Stimulated activated effector memory CD8-positive, alpha-beta T cell treated with anti-CD3 and anti-CD28 coated beads, Interleukin-12 subunit alpha, Interleukin-12 subunit beta, amount 100 ng/mL, for 72 hours (primary cell): ENCODE data around the gene E2F6.

Experiments used
- ATAC-seq: fragments of 150-1000 bp; cut with Tn5 transposase; 2 replicates; pipeline ENCODE4 v1.10.0; 2021
- DNase-seq, 2 donors: peaks; one replicate each; pipeline ENCODE4 v3.0.0; 2021 to 2022; ENCODE audit warnings: low spot score in 2 of 2
- H3K27ac Mint-ChIP-seq: one replicate; pipeline ENCODE4 v1.8.0; 2022; ENCODE audit warnings: mild to moderate bottlenecking, mixed read lengths
- H3K36me3 Mint-ChIP-seq: one replicate; pipeline ENCODE4 v1.8.0; 2022; ENCODE audit warnings: mild to moderate bottlenecking, mixed read lengths
- H3K4me1 Mint-ChIP-seq: one replicate; pipeline ENCODE4 v1.8.0; 2022; ENCODE audit warnings: mixed read lengths
- H3K4me3 Mint-ChIP-seq: one replicate; pipeline ENCODE4 v1.8.0; 2022; ENCODE audit warnings: mild to moderate bottlenecking, mixed read lengths
- H3K9me3 Mint-ChIP-seq: one replicate; pipeline ENCODE4 v1.8.0; 2022; ENCODE audit warnings: mixed read lengths

Gene E2F6

DNA sequence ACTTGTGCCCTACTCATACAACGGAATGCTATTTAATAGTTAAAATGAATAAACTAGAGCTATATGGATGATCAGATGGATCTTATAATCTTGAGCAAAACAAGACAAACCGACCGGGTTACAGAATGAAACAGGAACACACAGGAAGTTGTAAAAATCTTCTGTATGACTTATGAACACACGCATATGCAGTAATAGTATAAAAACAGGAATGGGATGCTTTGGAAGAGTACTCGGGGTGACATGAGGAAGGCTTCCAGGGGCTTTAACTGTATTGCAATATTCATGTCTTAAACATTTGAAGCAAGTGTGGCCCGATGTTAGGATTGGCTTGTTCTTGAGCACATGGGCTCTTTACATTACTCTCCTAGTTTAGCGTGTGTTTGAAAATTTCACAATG, 14.9 kb upstream of the E2F6 start:
- H3K4me1 Mint-ChIP-seq: peaks cover 10% of the 10 kb centered on the region
- ATAC-seq (no peak), DNase-seq (no peak)
- no peaks in the 10 kb centered on the region for H3K36me3 Mint-ChIP-seq
- no peak overlapping the region for H3K27ac Mint-ChIP-seq
- no peaks in the 10 kb centered on the region for H3K9me3 Mint-ChIP-seq
- H3K4me3 Mint-ChIP-seq: no peak overlapping the region

DNA sequence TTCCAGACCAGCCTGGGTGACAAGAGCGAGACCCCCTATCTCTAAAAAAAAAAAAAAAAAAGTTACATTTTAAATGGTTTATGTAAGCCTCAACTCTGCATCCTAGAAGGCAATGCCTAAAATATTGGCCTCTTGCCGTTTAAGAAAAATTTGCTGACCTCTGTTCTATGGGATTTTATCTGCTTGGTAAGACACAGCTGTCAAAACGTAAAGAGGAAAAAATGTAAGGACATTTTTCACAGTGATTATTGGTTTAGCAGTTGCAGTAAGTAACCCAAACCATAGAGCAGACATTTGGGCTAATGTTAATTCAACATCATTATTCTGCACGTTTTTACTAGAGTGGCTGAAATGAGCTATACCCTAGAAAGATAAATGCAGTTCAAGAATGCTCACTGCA, 14.4 kb upstream of the E2F6 start:
- H3K36me3 Mint-ChIP-seq: no peaks in the 10 kb centered on the region
- no peak overlapping the region for H3K4me3 Mint-ChIP-seq
- no peak for ATAC-seq
- peaks cover 10% of the 10 kb centered on the region for H3K4me1 Mint-ChIP-seq
- DNase-seq: no peak
- no peak overlapping the region for H3K27ac Mint-ChIP-seq
- H3K9me3 Mint-ChIP-seq: no peaks in the 10 kb centered on the region

DNA sequence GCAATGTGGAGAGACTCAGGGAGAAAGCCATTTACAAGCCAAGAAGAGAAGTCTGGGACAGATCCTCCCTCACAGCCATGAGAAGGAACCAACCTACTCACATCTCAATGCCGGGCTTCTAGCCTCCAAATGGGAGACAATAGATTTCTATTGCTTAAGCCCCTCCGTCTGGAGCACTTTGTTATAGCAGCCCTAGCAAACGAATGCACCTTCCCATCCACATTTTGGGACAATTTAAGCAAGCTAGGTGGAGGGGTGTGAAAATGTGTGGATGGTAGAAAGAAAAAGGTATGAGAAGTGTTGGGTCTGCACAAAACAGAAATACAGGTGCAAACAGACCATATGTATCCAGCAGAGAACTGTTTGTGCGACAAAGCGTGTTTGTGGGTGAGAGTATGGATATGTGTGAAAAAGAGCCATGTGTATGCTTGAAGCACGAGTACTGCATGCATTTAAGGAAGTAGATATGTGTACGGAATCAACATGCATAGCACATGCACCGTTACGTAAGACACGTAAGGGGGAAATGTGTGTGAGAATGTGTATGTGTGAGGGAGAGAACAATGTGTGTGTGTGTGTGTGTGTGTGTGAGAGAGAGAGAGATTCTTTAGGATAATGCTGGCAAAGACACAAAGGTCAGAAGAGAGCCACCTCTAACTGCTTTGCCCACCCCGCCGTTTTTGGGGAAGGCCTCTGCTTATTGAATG, 13.1 kb upstream of the E2F6 start:
- ATAC-seq (no peak), DNase-seq (no peak)
- Mint-ChIP-seq H3K4me3 (no peak overlapping the region), H3K4me1 (peaks cover 10% of the 10 kb centered on the region), H3K27ac (no peak overlapping the region), H3K36me3 (no peaks in the 10 kb centered on the region), H3K9me3 (no peaks in the 10 kb centered on the region)

DNA sequence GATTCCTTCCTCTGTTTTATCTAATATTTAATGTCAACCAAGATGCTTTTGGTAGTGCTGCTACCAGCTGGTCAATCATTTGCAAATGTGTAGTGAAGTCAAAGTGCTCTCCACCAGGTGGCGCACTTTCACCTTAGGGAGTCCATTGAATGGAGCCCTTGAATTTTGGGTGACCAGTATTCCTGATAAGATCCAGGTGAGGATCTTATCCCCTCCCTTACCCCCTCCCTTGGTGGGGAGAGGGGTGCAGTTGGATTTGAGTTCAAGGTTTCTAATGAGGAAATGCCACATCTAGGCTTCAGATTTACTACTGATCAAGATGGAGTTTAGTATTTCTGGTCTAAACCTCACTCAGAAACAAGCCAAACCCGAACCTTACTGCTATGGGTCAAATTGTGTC, 12.0 kb upstream of the E2F6 start:
- ATAC-seq (peak; percentile 70), DNase-seq (peak; percentile 79 to 86)
- Mint-ChIP-seq H3K4me3 (no peak overlapping the region), H3K9me3 (no peaks in the 10 kb centered on the region), H3K36me3 (no peaks in the 10 kb centered on the region), H3K4me1 (peaks cover 2% of the 10 kb centered on the region), H3K27ac (no peak overlapping the region)

DNA sequence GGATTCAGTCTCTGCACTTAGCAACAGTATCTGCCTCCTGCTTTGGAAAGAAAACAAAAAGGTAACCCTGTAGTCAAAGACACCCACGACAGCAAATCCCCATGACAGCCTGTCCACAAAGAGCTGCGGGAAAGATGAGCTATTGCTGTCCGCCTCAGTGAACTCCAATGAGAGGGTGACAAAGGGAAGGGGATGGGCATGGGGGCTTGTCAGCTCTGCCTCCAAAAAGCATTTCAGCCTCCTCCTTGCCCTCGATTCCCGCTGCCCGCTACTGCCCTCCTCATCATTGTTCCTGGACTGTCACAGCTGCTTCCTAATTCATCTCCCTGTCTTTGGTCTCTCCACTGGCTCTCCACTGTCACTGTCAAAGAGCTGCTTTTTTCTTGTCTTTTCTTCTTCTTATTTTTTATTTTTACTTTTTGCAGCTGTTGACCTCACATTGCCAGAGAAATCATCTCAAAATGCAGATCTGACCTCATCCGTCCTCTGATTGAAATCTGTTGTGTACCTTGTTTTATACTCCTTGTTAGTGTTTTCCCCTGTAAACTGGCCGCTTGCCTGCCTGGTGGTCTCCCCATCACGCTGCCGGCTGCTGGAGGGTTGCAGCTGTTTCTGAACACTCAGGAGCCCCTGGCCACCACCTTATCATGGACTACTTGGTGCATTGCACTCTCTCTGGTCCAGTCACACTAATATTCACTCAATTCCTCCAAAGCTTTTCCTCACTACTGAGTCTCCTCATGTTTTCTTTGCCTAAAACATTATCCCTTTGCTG, 7.9 kb upstream of the E2F6 start:
- ATAC-seq (no peak), DNase-seq (no peak)
- peak overlapping the region; percentile 44 for H3K27ac Mint-ChIP-seq
- H3K9me3 Mint-ChIP-seq: no peaks in the 10 kb centered on the region
- no peaks in the 10 kb centered on the region for H3K4me1 Mint-ChIP-seq
- H3K4me3 Mint-ChIP-seq: no peak overlapping the region
- no peaks in the 10 kb centered on the region for H3K36me3 Mint-ChIP-seq

DNA sequence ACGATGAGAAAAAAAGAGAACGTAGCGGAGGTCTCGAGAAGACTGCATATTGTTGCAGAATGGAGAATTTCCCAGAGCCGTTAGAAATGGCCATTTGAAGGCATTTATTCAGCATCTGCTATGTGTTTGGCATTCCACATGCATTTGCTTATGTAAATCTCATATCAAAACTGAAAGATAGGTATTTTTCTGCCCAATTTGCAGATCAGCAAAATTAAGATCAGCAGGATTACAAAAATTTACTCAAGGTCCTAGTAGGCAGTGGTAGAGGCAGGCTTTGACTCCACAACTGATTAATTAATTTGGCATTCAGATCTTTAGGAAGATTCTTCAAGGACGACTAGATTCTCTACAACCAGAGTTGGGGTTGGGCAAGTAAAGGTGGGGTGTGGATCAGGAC, 1.8 kb upstream of the E2F6 start:
- H3K4me3 Mint-ChIP-seq: no peak overlapping the region
- H3K36me3 Mint-ChIP-seq: peaks cover 40% of the 10 kb centered on the region
- no peak overlapping the region for H3K27ac Mint-ChIP-seq
- ATAC-seq (no peak), DNase-seq (no peak)
- no peaks in the 10 kb centered on the region for H3K9me3 Mint-ChIP-seq
- peaks cover 35% of the 10 kb centered on the region for H3K4me1 Mint-ChIP-seq

DNA sequence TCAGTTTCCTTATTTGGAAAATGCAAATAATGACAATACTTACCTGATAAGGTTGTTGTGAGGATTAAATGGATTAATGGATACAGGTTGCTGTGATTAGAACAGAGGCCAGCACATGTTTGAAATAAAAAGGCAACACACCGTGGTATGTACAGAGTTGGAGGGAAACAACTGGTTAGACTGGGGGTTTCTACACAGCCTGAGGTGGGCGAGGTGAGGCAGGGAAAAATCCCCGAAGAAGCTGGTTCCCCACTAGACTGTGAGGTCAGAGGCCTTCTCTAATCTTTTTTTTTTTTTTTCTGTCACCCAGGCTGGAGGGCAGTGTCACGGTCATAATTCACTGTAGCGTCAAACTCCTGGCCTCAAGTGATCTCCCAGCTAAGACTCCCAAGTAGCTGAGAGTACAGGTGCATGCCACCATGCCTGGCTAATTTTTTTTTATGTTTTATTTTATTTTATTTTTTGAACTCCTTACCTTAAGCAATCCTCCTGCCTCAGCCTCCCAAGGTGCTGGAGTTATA, 1.2 kb upstream of the E2F6 start:
- Mint-ChIP-seq H3K4me1 (peaks cover 40% of the 10 kb centered on the region), H3K9me3 (no peaks in the 10 kb centered on the region), H3K4me3 (peak overlapping the region; percentile 91), H3K36me3 (peaks cover 40% of the 10 kb centered on the region), H3K27ac (peak overlapping the region; percentile 95)
- DNase-seq (no peak), ATAC-seq (peak; percentile 36)

DNA sequence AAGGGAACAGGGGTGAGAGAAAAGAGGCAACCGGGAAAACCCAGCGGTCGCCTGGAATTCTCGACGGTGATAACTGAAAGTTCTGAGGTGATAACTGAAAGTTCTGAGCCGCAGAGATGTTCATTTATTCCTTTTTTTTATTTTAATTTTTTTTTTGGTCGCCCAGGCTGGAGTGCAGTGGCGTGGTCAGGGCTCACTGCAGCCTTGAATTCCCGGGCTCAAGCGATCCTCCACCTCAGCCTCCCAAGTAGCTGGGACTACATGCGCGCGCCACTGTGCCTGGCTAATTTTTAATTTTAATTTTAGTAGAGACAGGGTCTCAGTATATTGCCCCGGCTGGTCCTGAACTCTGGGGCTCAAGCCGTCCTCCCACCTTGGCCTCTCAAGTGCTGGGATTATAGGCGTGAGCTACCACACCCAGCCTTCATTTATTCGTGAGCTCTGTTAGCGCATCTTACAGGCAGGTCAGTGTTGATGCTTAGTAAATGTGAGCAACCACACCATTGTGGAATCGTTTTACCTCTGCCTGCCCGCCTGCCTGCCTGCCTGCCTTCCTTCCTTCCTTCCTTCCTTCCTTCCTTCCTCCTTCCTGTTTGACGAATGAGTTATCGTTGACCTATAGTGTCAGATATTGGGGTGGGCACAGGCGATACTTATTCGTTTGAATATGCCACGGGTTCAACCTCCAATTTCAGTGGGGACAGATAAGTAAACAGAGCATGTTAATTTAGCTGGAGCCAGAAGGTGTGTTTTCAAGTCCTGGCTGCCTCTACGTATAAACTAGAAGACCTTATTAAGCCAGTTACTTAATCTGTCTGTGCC, 557 bp upstream of the E2F6 start:
- H3K4me3 Mint-ChIP-seq: peak overlapping the region; percentile 91
- H3K36me3 Mint-ChIP-seq: peaks cover 40% of the 10 kb centered on the region
- DNase-seq: no peak
- no peaks in the 10 kb centered on the region for H3K9me3 Mint-ChIP-seq
- peak; percentile 57 for ATAC-seq
- peak overlapping the region; percentile 95 for H3K27ac Mint-ChIP-seq
- H3K4me1 Mint-ChIP-seq: peaks cover 40% of the 10 kb centered on the region

DNA sequence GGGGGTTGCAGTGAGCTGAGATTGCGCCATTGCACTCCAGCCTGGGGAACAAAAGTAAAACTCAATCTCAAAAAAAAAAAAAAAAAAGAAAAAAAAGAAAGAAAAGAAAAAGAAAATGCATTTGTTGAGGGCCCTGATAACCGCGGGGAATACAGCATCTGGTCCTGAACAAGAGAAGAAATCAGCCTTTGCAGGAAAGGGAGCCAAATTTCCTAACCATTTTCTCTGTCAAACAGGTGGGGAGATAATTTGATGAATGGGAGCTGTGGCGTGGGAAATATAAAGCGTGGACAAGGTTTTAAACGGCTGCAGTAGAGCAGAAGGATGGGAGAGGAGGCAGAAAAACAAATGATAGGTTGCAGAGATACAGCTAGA, 864 bp downstream of the E2F6 start:
- DNase-seq (no peak), ATAC-seq (no peak)
- H3K27ac Mint-ChIP-seq: peak overlapping the region; percentile 95
- H3K36me3 Mint-ChIP-seq: peaks cover 44% of the 10 kb centered on the region
- H3K9me3 Mint-ChIP-seq: no peaks in the 10 kb centered on the region
- peak overlapping the region; percentile 91 for H3K4me3 Mint-ChIP-seq
- peaks cover 44% of the 10 kb centered on the region for H3K4me1 Mint-ChIP-seq

DNA sequence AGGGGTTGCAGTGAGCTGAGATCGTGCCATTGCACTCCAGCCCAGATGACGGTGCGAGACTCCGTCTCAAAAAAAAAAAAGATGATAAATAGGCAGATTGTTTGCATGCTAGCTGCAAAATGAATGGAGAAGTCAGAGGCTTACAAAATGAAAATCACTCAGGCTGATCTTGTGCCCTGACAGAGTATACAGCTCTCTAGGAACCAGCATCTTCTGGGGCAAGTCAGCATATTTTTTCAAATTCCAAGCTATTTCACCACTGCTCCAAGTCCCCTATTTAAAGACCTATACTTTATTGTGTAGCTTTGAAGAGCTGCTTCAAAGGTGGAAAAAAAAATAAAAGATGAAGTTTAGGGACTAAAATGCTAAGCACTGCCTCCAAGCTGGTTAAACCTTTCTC, 6.1 kb downstream of the E2F6 start:
- DNase-seq (no peak), ATAC-seq (no peak)
- H3K4me3 Mint-ChIP-seq: no peak overlapping the region
- no peak overlapping the region for H3K27ac Mint-ChIP-seq
- H3K9me3 Mint-ChIP-seq: no peaks in the 10 kb centered on the region
- peaks cover 37% of the 10 kb centered on the region for H3K36me3 Mint-ChIP-seq
- peaks cover 50% of the 10 kb centered on the region for H3K4me1 Mint-ChIP-seq

DNA sequence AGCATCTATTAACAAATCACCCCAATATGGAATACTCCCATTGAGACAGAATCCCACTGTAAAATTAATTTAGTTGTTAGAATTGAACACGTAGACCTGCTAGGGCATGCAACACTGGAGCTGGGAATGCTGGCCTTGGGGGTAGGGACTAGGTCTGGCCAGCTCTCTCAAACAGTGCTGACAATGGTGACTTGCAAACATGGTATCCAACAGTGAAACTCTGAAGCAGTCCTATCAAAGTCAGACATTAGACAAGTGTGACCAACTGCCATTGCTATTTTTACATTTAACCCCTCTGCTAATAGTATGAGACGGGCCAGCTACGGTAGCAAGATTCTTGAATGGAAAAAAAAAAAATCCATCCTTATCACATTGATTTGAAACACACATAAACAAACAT, 7.2 kb downstream of the E2F6 start:
- DNase-seq: no peak
- Mint-ChIP-seq H3K9me3 (no peaks in the 10 kb centered on the region), H3K4me1 (peaks cover 39% of the 10 kb centered on the region), H3K27ac (peak overlapping the region; percentile 59), H3K4me3 (no peak overlapping the region), H3K36me3 (peaks cover 37% of the 10 kb centered on the region)
- ATAC-seq: no peak

DNA sequence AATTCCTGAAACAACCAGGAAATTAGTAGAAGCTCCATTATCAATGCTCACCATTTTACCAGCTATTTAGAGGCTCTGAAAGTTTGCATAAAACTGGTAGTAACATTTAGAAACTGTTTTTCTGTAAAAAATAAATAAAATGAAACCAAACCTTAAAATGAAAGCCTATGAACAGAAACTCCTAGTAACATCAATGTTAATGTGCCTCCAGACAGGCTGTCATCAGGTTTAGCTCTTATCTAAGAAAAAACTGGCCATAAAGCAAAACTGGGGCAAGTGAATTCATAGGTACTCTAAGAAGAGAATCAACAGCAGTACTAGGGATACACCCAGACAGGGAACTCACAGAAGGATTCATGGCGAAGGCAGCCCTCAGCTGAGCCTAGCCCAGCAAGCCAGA, 8.0 kb downstream of the E2F6 start:
- ATAC-seq: no peak
- H3K4me3 Mint-ChIP-seq: no peak overlapping the region

DNA sequence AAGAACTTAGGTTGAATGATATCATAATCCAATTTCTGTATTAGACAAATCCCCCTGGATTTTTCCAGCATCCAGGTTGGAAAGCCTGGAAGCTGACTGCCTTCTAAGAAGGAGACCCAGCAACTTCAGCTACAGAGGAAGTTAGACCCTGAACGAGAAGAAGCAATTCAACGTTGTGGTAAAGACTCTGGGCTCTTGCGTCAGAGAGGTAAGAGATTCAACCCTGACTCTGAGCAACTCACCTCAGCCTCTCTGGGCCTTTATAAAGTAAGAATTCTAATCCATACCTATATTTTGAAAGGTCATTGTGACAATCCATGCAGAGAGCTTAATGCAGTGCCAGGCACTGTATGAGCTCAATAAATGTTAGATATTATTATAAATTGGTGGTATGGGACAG, 9.7 kb downstream of the E2F6 start:
- Mint-ChIP-seq H3K36me3 (peaks cover 55% of the 10 kb centered on the region), H3K27ac (no peak overlapping the region), H3K9me3 (no peaks in the 10 kb centered on the region), H3K4me1 (peaks cover 27% of the 10 kb centered on the region), H3K4me3 (no peak overlapping the region)
- DNase-seq (no peak), ATAC-seq (no peak)

More for the DNA sequence above, 8.0 kb downstream of the E2F6 start:
- Mint-ChIP-seq H3K9me3 (no peaks in the 10 kb centered on the region), H3K36me3 (peaks cover 38% of the 10 kb centered on the region), H3K4me1 (peaks cover 33% of the 10 kb centered on the region), H3K27ac (peak overlapping the region; percentile 59)
- no peak for DNase-seq

DNA sequence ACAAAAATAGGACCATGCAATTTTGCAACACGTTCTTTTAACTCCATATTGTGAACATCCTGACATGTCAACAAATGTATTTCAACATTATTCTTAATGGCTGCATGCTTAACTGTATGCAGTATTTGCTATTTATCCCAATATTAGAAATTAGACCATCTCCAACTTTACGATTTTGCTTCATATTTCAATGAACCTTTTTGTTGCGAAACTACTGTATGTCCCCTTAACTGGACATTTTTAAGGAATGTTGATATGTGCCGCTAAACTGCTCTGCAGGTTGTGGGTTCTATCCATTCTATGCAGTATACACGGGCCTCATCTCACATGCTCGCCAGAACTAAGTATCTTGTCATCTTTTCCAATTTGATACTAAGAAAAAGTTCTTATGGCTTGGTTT, 11.1 kb downstream of the E2F6 start:
- H3K27ac Mint-ChIP-seq: no peak overlapping the region
- H3K36me3 Mint-ChIP-seq: peaks cover 64% of the 10 kb centered on the region
- H3K9me3 Mint-ChIP-seq: no peaks in the 10 kb centered on the region
- peaks cover 21% of the 10 kb centered on the region for H3K4me1 Mint-ChIP-seq
- H3K4me3 Mint-ChIP-seq: no peak overlapping the region
- ATAC-seq: no peak
- no peak for DNase-seq

DNA sequence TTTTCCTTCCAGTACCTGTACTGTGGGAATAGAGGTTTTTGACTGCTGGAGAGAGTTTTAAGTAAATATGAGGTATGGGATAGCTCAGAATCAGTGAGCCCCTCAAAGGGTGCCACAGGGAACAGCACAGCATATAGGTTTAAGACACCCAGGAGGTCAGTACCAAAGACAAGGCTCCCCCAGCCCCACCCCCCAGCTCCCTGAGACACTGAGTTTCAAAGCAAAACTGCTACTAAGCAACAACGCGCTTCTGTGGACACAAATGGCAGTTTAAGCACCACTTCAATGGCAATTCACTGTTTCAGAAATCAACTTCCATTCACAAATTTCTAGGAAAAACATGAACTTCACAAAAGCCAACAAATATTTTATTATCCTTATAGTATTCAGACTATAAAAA, 15.2 kb downstream of the E2F6 start:
- no peak overlapping the region for H3K4me3 Mint-ChIP-seq
- peaks cover 93% of the 10 kb centered on the region for H3K36me3 Mint-ChIP-seq
- H3K4me1 Mint-ChIP-seq: peaks cover 4% of the 10 kb centered on the region
- H3K27ac Mint-ChIP-seq: no peak overlapping the region
- no peaks in the 10 kb centered on the region for H3K9me3 Mint-ChIP-seq
- ATAC-seq (no peak), DNase-seq (no peak)
